GM12878 (cell line): ENCODE data around the gene COL6A1. TPM values are rescaled to one million over a fixed set of nuclear protein-coding genes. Genes with fewer than 3 reads are reported as not detected.

Experiments
- ATAC-seq: fragments of 200-7000 bp; cut with Tn5 transposase; 3 replicates; pipeline ENCODE4 v1.9.1; 2020; ENCODE audit warnings: mild to moderate bottlenecking, moderate library complexity
- BruUV-seq: library from RNA; stranded (reverse); fragments of 400-500 nt; replicated peaks from 2 replicates; lab custom pipeline; 2021; lab: Mats Ljungman, UMichigan
- CTCF ChIA-PET: fragments of 300-600 bp; sonication (Branson Sonifier 250); formaldehyde crosslinking; extraction: SDS; loops from one replicate; lab custom pipeline; 2021; ENCODE audit warnings: inconsistent platforms; lab: Yijun Ruan, JAX
- POLR2A ChIA-PET: fragments of 350-600 bp; formaldehyde crosslinking; extraction: SDS; loops from one replicate; lab custom pipeline; 2021; ENCODE audit warnings: inconsistent platforms; lab: Charles Lee
- RAD21 ChIA-PET: fragments of 300-600 bp; sonication (Branson Sonifier 250); formaldehyde crosslinking; loops from one replicate; lab custom pipeline; 2023; ENCODE audit warnings: antibody characterized with exemption; ENCODE audit not compliant: unreplicated experiment; lab: Charles Lee
- SMC1A ChIA-PET: fragments of 300-600 bp; sonication (Branson Sonifier 250); formaldehyde crosslinking; loops from one replicate; lab custom pipeline; 2023; ENCODE audit not compliant: unreplicated experiment, uncharacterized antibody; lab: Charles Lee
- DNase-seq: peaks from one replicate; pipeline ENCODE4 v3.0.0-alpha.2; 2011; ENCODE audit warnings: low read depth, low spot score
- FAIRE-seq: peaks from 3 replicates; lab custom pipeline; 2011; peaks lifted over from hg19 to GRCh38; lab: Jason Lieb, UNC
- H2AFZ ChIP-seq: 2 replicates; pipeline ENCODE4 v1.6.0; 2011; ENCODE audit warnings: low read depth, low read length, control low read depth; ENCODE audit not compliant: control insufficient read depth
- H3K27ac ChIP-seq: 2 replicates; pipeline ENCODE4 v1.5.1; 2011; ENCODE audit warnings: control low read depth; ENCODE audit not compliant: control insufficient read depth, insufficient read depth
- H3K27me3 ChIP-seq, 2 experiments: replicated peaks in 1 of 2; 2 replicates each; pipeline versions ENCODE4 v1.6.0 to v1.6.1; 2011; ENCODE audit warnings: low read length in 1 of 2; ENCODE audit not compliant: control insufficient read depth in 2 of 2, insufficient read depth in 2 of 2
- H3K36me3 ChIP-seq, 2 experiments: 2 replicates each; pipeline ENCODE4 v1.5.1; 2011; ENCODE audit warnings: low read length in 1 of 2; ENCODE audit not compliant: control insufficient read depth in 2 of 2, insufficient read depth in 2 of 2
- H3K4me1 ChIP-seq: 2 replicates; pipeline ENCODE4 v1.6.1; 2011; ENCODE audit warnings: mild to moderate bottlenecking, low read length, moderate library complexity, mixed read lengths; ENCODE audit not compliant: control insufficient read depth, insufficient read depth
- H3K4me2 ChIP-seq: 2 replicates; pipeline ENCODE4 v1.6.0; 2011; ENCODE audit warnings: control low read depth; ENCODE audit not compliant: control insufficient read depth, insufficient read depth
- H3K4me3 ChIP-seq: fragments of 200-600 bp; sonication (generic); 2 replicates; pipeline ENCODE4 v1.5.1; 2016
- H3K79me2 ChIP-seq: 2 replicates; pipeline ENCODE4 v1.6.0; 2011; ENCODE audit warnings: low read length; ENCODE audit not compliant: control insufficient read depth, insufficient read depth
- H3K9ac ChIP-seq: 2 replicates; pipeline ENCODE4 v1.8.0; 2011; ENCODE audit warnings: low read length, control low read depth, mixed read lengths; ENCODE audit not compliant: control insufficient read depth, insufficient read depth
- H3K9me3 ChIP-seq: replicated peaks from 3 replicates; pipeline ENCODE4 v1.5.1; 2011; ENCODE audit warnings: mild to moderate bottlenecking, low read length; ENCODE audit not compliant: control insufficient read depth, insufficient read depth
- H4K20me1 ChIP-seq: 2 replicates; pipeline ENCODE4 v1.6.0; 2011; ENCODE audit not compliant: control insufficient read depth, insufficient read depth
- CHD1 ChIP-seq: IDR thresholded peaks from 2 replicates; pipeline ENCODE4 v1.6.1; 2012; ENCODE audit warnings: low read depth, low read length, improper control_type of control experiment
- NFYA ChIP-seq: IDR thresholded peaks from 2 replicates; pipeline ENCODE4 v1.6.1; 2011; ENCODE audit warnings: low read depth, mild to moderate bottlenecking, low read length, improper control_type of control experiment, borderline replicate concordance
- NR2F1 ChIP-seq: fragments of 450-650 bp; conservative IDR thresholded peaks from 2 replicates; pipeline ENCODE4 v1.6.1; 2017; ENCODE audit warnings: mild to moderate bottlenecking
- POLR2A ChIP-seq: IDR thresholded peaks from 2 replicates; pipeline ENCODE4 v1.6.1; 2011; ENCODE audit warnings: low read depth, mild to moderate bottlenecking, low read length
- SMAD5 ChIP-seq: IDR thresholded peaks from 2 replicates; pipeline ENCODE4 v1.6.1; 2016; ENCODE audit warnings: antibody characterized with exemption, low read depth
- WGBS: methylation state at CpG from one replicate; pipeline ENCODE4 v1.1.6; 2016; ENCODE audit warnings: low lambda C conversion rate; ENCODE audit not compliant: insufficient replicate concordance, insufficient coverage; ENCODE audit errors: missing lambda C conversion rate; 5-methylcytosine and 5-hydroxymethylcytosine counted together
- in situ Hi-C: fragments of 300-500 bp; cut with MboI; formaldehyde crosslinking; loops from 9 replicates; pipeline ENCODE4 v1.14.3; 2018; ENCODE audit warnings: mixed read lengths
- intact Hi-C: fragments of 100-400 bp; cut with micrococcal nuclease; formaldehyde crosslinking; loops from one replicate; pipeline ENCODE4 v1.14.2; 2022; ENCODE audit not compliant: unreplicated experiment
- polyA plus RNA-seq, 11 experiments: library from polyadenylated mRNA; depleted of rRNA in 4 of 11; unstranded in 6 of 11; stranded (reverse) in 5 of 11; fragments of >200 nt; fragmentation: Nextera tagmentation in 4 of 11; fragmentation: Illumina TruSeq in 1 of 11; extraction: Ambion mirVana in 4 of 11; extraction: Trizol in 1 of 11; gene quantifications; 1 replicate in 1 of 11; 2 replicates in 10 of 11; pipeline versions ENCODE4 v1.2.1 to v1.2.3, GENCODE V29; 2011 to 2016; ENCODE audit warnings: inconsistent platforms in 2 of 11, missing spikeins in 2 of 11, low read depth in 1 of 11
- total RNA-seq, 4 experiments: library from RNA; depleted of rRNA in 3 of 4; stranded (reverse); fragments of >200 nt in 3 of 4; fragmentation: Illumina TruSeq in 1 of 4; extraction: Trizol in 1 of 4; gene quantifications; 2 replicates each; pipeline versions ENCODE4 v1.2.1 to v1.2.3, GENCODE V29; 2013 to 2021

The COL6A1 gene
- total and polyA plus RNA-seq, 10 of the 15 experiments (the other 5 are each of a cell fraction or from before 2014, with no cell fraction given): 0.12 to 1.3 (median 0.20) TPM; not detected in 7

DNA sequence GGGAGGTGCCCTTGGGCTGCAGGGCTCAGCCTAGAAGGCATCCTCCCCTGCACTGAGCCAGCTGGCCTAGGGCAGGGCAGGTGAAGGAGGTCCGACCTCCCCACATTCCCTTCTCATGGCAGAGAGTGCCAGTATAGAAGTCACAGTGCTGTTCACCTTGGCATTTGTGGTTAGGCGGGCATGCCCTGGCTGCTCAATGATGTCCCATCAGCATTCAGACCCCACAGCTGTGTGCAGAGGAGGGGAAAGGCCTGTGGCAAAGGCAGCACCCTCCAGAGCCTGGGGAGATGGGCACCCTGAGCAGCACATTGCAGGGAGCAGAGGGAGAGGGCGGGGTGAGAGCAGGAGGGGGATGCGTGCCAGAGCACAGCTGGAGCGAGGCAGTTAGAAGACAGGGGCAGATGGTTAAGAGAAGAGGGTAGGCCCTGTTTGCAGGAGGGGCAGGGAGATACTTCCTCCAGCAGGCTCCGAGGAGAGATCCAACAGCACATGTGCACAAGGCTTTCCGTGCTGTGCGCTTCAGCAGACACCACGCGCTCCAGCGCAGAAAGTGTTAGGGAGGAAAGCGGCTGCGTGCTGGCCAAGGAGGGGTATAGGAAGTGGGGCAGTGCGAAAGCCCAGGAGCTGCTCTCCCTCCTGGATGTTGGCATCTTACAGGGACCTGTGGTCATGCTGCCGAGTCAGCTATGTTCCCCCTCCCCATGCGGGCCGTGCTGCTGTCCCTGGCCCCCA lies 43.7 kb upstream of the COL6A1 start:
- H3K9ac ChIP-seq: no peak overlapping the region
- no peak overlapping the region for H3K4me2 ChIP-seq
- ChIA-PET POLR2A (no interaction called here), CTCF (no interaction called here), RAD21 (no interaction called here), SMC1A (no interaction called here)
- H4K20me1 ChIP-seq: no peaks in the 10 kb centered on the region
- H3K27ac ChIP-seq: no peak overlapping the region
- H3K4me1 ChIP-seq: no peaks in the 10 kb centered on the region
- H3K4me3 ChIP-seq: no peak overlapping the region
- ATAC-seq (no peak), DNase-seq (no peak), FAIRE-seq (no peak)
- no peaks in the 10 kb centered on the region for H3K9me3 ChIP-seq
- BruUV-seq: no TSS peak
- intact Hi-C loops (no loop called here), in situ Hi-C loops (no loop called here)
- no peak overlapping the region for H2AFZ ChIP-seq
- no peaks in the 10 kb centered on the region for H3K79me2 ChIP-seq
- H3K36me3 ChIP-seq: no peaks in the 10 kb centered on the region
- H3K27me3 ChIP-seq: no peaks in the 10 kb centered on the region; a peak in 1 of 4 replicates
- WGBS: 60% methylated on average over 17 of the region's 17 CpGs
- TF ChIP-seq NR2F1 (no peak), CHD1 (no peak), NFYA (no peak), SMAD5 (no peak)
- TF ChIP-seq, all 136 proteins: peak for 0

DNA sequence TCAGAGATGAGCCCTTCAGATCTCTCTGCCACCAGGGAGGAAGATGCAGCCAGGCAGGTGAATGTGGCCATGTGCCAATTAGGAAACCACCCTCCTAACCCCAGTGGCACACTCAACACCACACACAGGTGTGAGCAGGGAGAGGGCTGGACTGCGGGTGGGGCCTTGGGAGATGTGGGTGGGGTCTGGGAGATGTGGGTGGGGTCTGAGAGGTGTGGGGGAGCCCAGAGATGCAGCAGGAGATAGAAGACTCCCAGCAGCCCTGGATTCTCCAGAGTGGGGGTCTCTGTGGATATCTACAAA lies 43.2 kb upstream of the COL6A1 start:
- ChIA-PET RAD21 (no interaction called here), SMC1A (no interaction called here), POLR2A (no interaction called here), CTCF (no interaction called here)
- no peak for TF ChIP-seq POLR2A
- ATAC-seq: no peak
- no peaks in the 10 kb centered on the region for H3K9me3 ChIP-seq
- DNase-seq: no peak
- no peaks in the 10 kb centered on the region; a peak in 1 of 4 replicates for H3K27me3 ChIP-seq
- intact Hi-C loops: no loop called here
- 0% methylated on average over 1 of the region's 1 CpG for WGBS
- no peaks in the 10 kb centered on the region for H4K20me1 ChIP-seq
- BruUV-seq: no TSS peak
- in situ Hi-C loops: no loop called here
- no peak overlapping the region for H3K4me2 ChIP-seq
- no peak for FAIRE-seq
- H3K4me3 ChIP-seq: no peak overlapping the region
- no peaks in the 10 kb centered on the region for H3K79me2 ChIP-seq
- no peak overlapping the region for H3K9ac ChIP-seq
- H3K4me1 ChIP-seq: no peaks in the 10 kb centered on the region
- no peaks in the 10 kb centered on the region for H3K36me3 ChIP-seq
- H2AFZ ChIP-seq: no peak overlapping the region
- no peak overlapping the region for H3K27ac ChIP-seq
